OCI-LY1 (cell line): ENCODE results near the gene CDYL2.

Experiments used
- H2AFZ ChIP-seq: fragments of 200-600 bp; sonication (generic), shearing (Covaris generic); 2 replicates; pipeline ENCODE4 v1.6.0; 2014; ENCODE audit warnings: antibody characterized with exemption, mild to moderate bottlenecking, low read length
- H3F3A ChIP-seq: fragments of 200-600 bp; sonication (generic), shearing (Covaris generic); 2 replicates; pipeline ENCODE4 v1.6.0; 2014; ENCODE audit warnings: mild to moderate bottlenecking, antibody characterized with exemption, low read length, moderate library complexity; ENCODE audit not compliant: insufficient read depth
- H3K27ac ChIP-seq: fragments of 200-600 bp; sonication (generic); 2 replicates; pipeline ENCODE4 v1.5.1; 2014; ENCODE audit warnings: low read length, mixed run types, mild to moderate bottlenecking, low read depth; ENCODE audit not compliant: poor library complexity, severe bottlenecking
- H3K27me3 ChIP-seq: fragments of 200-600 bp; sonication (generic); 2 replicates; pipeline ENCODE4 v1.6.0; 2014; ENCODE audit warnings: antibody characterized with exemption, mild to moderate bottlenecking, low read length, moderate library complexity; ENCODE audit not compliant: insufficient read depth
- H3K36me3 ChIP-seq: fragments of 200-600 bp; sonication (generic); 2 replicates; pipeline ENCODE4 v1.6.1; 2014; ENCODE audit warnings: mild to moderate bottlenecking, antibody characterized with exemption, low read length, moderate library complexity, mixed read lengths; ENCODE audit not compliant: insufficient read depth
- H3K4me1 ChIP-seq: fragments of 200-600 bp; sonication (generic); 2 replicates; pipeline ENCODE4 v1.5.1; 2014; ENCODE audit warnings: mild to moderate bottlenecking, low read length, moderate library complexity; ENCODE audit not compliant: insufficient read depth, severe bottlenecking
- H3K4me2 ChIP-seq: fragments of 200-600 bp; sonication (generic), shearing (Covaris generic); 2 replicates; pipeline ENCODE4 v1.6.1; 2014; ENCODE audit warnings: low read length
- H3K4me3 ChIP-seq: fragments of 200-600 bp; sonication (generic); 2 replicates; pipeline ENCODE4 v1.5.1; 2014; ENCODE audit warnings: low read length, low read depth, mild to moderate bottlenecking, mixed read lengths; ENCODE audit not compliant: poor library complexity, severe bottlenecking
- H3K79me2 ChIP-seq: fragments of 200-600 bp; shearing (Covaris generic); 2 replicates; pipeline ENCODE4 v1.6.1; 2016; ENCODE audit warnings: mixed run types, low read length, mixed read lengths; ENCODE audit not compliant: insufficient read depth
- H3K9ac ChIP-seq: fragments of 200-600 bp; sonication (generic), shearing (Covaris generic); 2 replicates; pipeline ENCODE4 v1.6.1; 2014; ENCODE audit warnings: mild to moderate bottlenecking, low read length, mixed read lengths
- H3K9me2 ChIP-seq: fragments of 200-600 bp; sonication (generic), shearing (Covaris generic); 2 replicates; pipeline ENCODE4 v1.6.1; 2014; ENCODE audit warnings: low read depth, mild to moderate bottlenecking, low read length, mixed read lengths
- H3K9me3 ChIP-seq: fragments of 200-600 bp; shearing (Covaris generic); 2 replicates; pipeline ENCODE4 v1.6.1; 2014; ENCODE audit warnings: low read length, mixed read lengths
- H4K20me1 ChIP-seq: fragments of 200-600 bp; sonication (generic), shearing (Covaris generic); 2 replicates; pipeline ENCODE4 v1.6.0; 2016; ENCODE audit warnings: mild to moderate bottlenecking, low read length; ENCODE audit not compliant: insufficient read depth
- CTCF ChIP-seq: fragments of 200-600 bp; sonication (generic), shearing (Covaris generic); IDR thresholded peaks from 2 replicates; pipeline ENCODE4 v1.5.1; 2017; ENCODE audit warnings: mild to moderate bottlenecking, antibody characterized with exemption, low read length, moderate library complexity, mixed read lengths
- EZH2 ChIP-seq: fragments of 200-600 bp; sonication (generic), shearing (Covaris generic); IDR thresholded peaks from 2 replicates; pipeline ENCODE4 v1.8.0; 2017; ENCODE audit warnings: borderline replicate concordance, mixed run types, mild to moderate bottlenecking, antibody characterized with exemption, low read length, moderate library complexity, mixed read lengths

The CDYL2 gene

DNA sequence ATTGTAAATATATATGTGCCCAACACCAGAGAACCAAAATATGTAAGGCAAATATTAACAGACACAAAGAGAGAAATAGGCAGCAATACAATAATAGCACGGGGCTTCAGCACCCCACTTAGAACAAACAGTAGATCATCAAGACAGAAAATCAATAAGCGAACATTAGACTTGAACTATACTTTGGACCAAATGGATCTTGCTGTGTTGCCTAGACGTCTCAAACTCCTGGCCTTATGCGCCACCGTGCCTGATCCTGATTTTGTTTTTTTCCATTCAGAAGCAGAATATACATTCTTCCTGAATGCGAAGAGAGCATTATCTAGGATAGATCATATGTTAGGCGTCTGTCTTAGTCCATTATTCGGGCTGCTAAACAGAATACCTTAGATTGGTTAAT is 41.9 kb upstream of the CDYL2 start:
- Histone ChIP-seq H4K20me1 (no peaks in the 10 kb centered on the region), H3K4me1 (no peaks in the 10 kb centered on the region), H3K9me2 (no peaks in the 10 kb centered on the region), H3K4me2 (no peak overlapping the region), H3F3A (no peaks in the 10 kb centered on the region), H3K79me2 (no peaks in the 10 kb centered on the region), H3K9me3 (no peaks in the 10 kb centered on the region), H2AFZ (no peak overlapping the region), H3K27ac (no peak overlapping the region), H3K27me3 (no peaks in the 10 kb centered on the region), H3K4me3 (no peak overlapping the region), H3K36me3 (no peaks in the 10 kb centered on the region), H3K9ac (no peak overlapping the region)
- no peak for TF ChIP-seq CTCF
- TF ChIP-seq EZH2 = no peak

DNA sequence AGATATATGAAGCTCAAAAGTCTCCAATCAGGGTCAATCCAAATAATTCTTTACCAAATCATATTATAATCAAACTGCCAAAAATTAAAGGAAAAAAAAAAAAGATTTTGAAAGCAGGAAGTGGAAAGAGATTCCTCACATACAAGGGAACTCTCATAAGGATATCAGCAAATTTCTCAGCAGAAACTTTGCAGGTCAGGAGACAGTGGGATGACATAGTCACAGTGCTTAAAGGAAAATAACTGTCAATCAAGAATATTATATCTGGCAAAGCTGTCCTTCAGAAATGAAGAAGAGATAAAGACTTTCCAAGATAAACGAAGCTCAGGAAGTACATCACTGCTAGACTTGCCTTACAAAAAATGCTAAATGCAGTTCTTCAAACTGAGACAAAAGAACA is 40.0 kb upstream of the CDYL2 start:
- no peak overlapping the region for H2AFZ ChIP-seq
- H3K9me2 ChIP-seq = no peaks in the 10 kb centered on the region
- no peak overlapping the region for H3K4me3 ChIP-seq
- H3F3A ChIP-seq = no peaks in the 10 kb centered on the region
- no peaks in the 10 kb centered on the region for H3K36me3 ChIP-seq
- no peak overlapping the region for H3K4me2 ChIP-seq
- TF ChIP-seq CTCF = no peak
- no peak for TF ChIP-seq EZH2
- H3K27ac ChIP-seq = no peak overlapping the region
- H3K4me1 ChIP-seq = no peaks in the 10 kb centered on the region
- H3K9me3 ChIP-seq = no peaks in the 10 kb centered on the region
- H3K79me2 ChIP-seq = no peaks in the 10 kb centered on the region
- no peaks in the 10 kb centered on the region for H4K20me1 ChIP-seq
- no peak overlapping the region for H3K9ac ChIP-seq
- H3K27me3 ChIP-seq = no peaks in the 10 kb centered on the region

GRCh38 chr16:80841231-80841630 is 36.8 kb upstream of the CDYL2 start:
- no peaks in the 10 kb centered on the region for H3K9me3 ChIP-seq
- H3K36me3 ChIP-seq = no peaks in the 10 kb centered on the region
- no peaks in the 10 kb centered on the region for H3K9me2 ChIP-seq
- H3K9ac ChIP-seq = no peak overlapping the region
- no peaks in the 10 kb centered on the region for H3K79me2 ChIP-seq
- H3F3A ChIP-seq = no peaks in the 10 kb centered on the region
- no peak overlapping the region for H3K4me3 ChIP-seq
- no peaks in the 10 kb centered on the region for H4K20me1 ChIP-seq
- no peaks in the 10 kb centered on the region for H3K4me1 ChIP-seq
- H3K27ac ChIP-seq = no peak overlapping the region
- H3K4me2 ChIP-seq = no peak overlapping the region
- no peaks in the 10 kb centered on the region for H3K27me3 ChIP-seq
- TF ChIP-seq CTCF (no peak), EZH2 (no peak)
- no peak overlapping the region for H2AFZ ChIP-seq
